Endothelial cell of umbilical vein (primary cell): Measurements from ENCODE around the gene RPS27. TPM values are rescaled to one million over a fixed set of nuclear protein-coding genes. Genes with fewer than 3 reads are reported as not detected.

Source experiments
- BruUV-seq: library from RNA; stranded (reverse); fragments of 400-500 nt; replicated peaks from 2 replicates; lab custom pipeline; 2021; lab: Mats Ljungman, UMichigan
- CTCF ChIA-PET: fragments of 300-600, 350-600 bp; sonication (Branson Sonifier 250); formaldehyde crosslinking; loops from one replicate; lab custom pipeline; 2021; ENCODE audit warnings: antibody characterized with exemption, inconsistent platforms; lab: Charles Lee
- POLR2A ChIA-PET: fragments of 300-600, 350-600 bp; sonication (Branson Sonifier 250); formaldehyde crosslinking; loops from one replicate; lab custom pipeline; 2021; ENCODE audit warnings: antibody characterized with exemption, inconsistent platforms; lab: Charles Lee
- DNase-seq: peaks from one replicate; pipeline ENCODE4 v3.0.0-alpha.2; 2011; ENCODE audit warnings: low read depth, low spot score
- FAIRE-seq: peaks from 2 replicates; lab custom pipeline; 2011; peaks lifted over from hg19 to GRCh38; lab: Jason Lieb, UNC
- H2AFZ ChIP-seq: 2 replicates; pipeline ENCODE4 v1.6.0; 2012; ENCODE audit warnings: low read depth, low read length, control low read depth, inconsistent platforms
- H3K27ac ChIP-seq: 2 replicates; pipeline ENCODE4 v1.5.1; 2011; ENCODE audit warnings: low read depth, mild to moderate bottlenecking, control low read depth, low read length, moderate library complexity; ENCODE audit not compliant: insufficient read depth
- H3K27me3 ChIP-seq, 2 experiments: 2 replicates each; pipeline versions ENCODE4 v1.6.0 to v1.6.1; 2011; ENCODE audit warnings: low read length in 2 of 2, mixed read lengths in 1 of 2; ENCODE audit not compliant: control insufficient read depth in 2 of 2, insufficient read depth in 2 of 2
- H3K36me3 ChIP-seq, 2 experiments: 2 replicates in 1 of 2; 3 replicates in 1 of 2; pipeline ENCODE4 v1.5.1; 2011; ENCODE audit warnings: low read length in 2 of 2, mild to moderate bottlenecking in 1 of 2, moderate library complexity in 1 of 2; ENCODE audit not compliant: control insufficient read depth in 2 of 2, insufficient read depth in 2 of 2; ENCODE audit errors: extremely low read depth in 1 of 2
- H3K4me1 ChIP-seq: 3 replicates; pipeline ENCODE4 v1.5.1; 2011; ENCODE audit warnings: mild to moderate bottlenecking, low read length; ENCODE audit not compliant: control insufficient read depth, insufficient read depth; ENCODE audit errors: extremely low read depth
- H3K4me2 ChIP-seq: 2 replicates; pipeline ENCODE4 v1.6.1; 2011; ENCODE audit warnings: low read length, control low read depth, mixed read lengths; ENCODE audit not compliant: insufficient read depth
- H3K4me3 ChIP-seq, 3 experiments: fragments of 200-600 bp in 1 of 3; sonication (generic), shearing (Covaris generic) in 1 of 3; replicated peaks in 1 of 3; 2 replicates each; pipeline ENCODE4 v1.5.1; 2011 to 2016; ENCODE audit warnings: control low read depth in 3 of 3, low read length in 3 of 3, mild to moderate bottlenecking in 2 of 3, inconsistent platforms in 1 of 3, low read depth in 1 of 3, moderate library complexity in 1 of 3; ENCODE audit not compliant: insufficient read depth in 1 of 3
- H3K79me2 ChIP-seq: 2 replicates; pipeline ENCODE4 v1.6.0; 2012; ENCODE audit warnings: low read length, inconsistent platforms; ENCODE audit not compliant: control insufficient read depth, insufficient read depth
- H3K9ac ChIP-seq: replicated peaks from 2 replicates; pipeline ENCODE3; 2011; ENCODE audit warnings: low read length, control low read depth; ENCODE audit not compliant: insufficient read depth; ENCODE audit errors: extremely low read depth
- H3K9me1 ChIP-seq: replicated peaks from 3 replicates; pipeline ENCODE4 v1.6.0; 2011; ENCODE audit warnings: mild to moderate bottlenecking, low read length; ENCODE audit not compliant: control insufficient read depth, insufficient read depth; ENCODE audit errors: extremely low read depth
- H3K9me3 ChIP-seq: replicated peaks from 2 replicates; pipeline ENCODE4 v1.5.1; 2012; ENCODE audit warnings: low read length, inconsistent platforms; ENCODE audit not compliant: control insufficient read depth, insufficient read depth
- H4K20me1 ChIP-seq: replicated peaks from 2 replicates; pipeline ENCODE3; 2011; ENCODE audit warnings: mild to moderate bottlenecking, low read length; ENCODE audit not compliant: control insufficient read depth, insufficient read depth; ENCODE audit errors: extremely low read depth
- CTCF ChIP-seq, 2 donors: IDR thresholded peaks; 1 replicate in 1 of 2; 2 replicates in 1 of 2; pipeline ENCODE4 v1.5.1; 2011; ENCODE audit warnings: low read length in 2 of 2, mild to moderate bottlenecking in 2 of 2, moderate library complexity in 2 of 2, control low read depth in 1 of 2, inconsistent platforms in 1 of 2, low read depth in 1 of 2; ENCODE audit not compliant: insufficient read depth in 1 of 2; ENCODE audit errors: extremely low read depth in 1 of 2
- EZH2 ChIP-seq: IDR thresholded peaks from 2 replicates; pipeline ENCODE4 v1.6.1; 2012; ENCODE audit warnings: borderline replicate concordance, low read depth, mild to moderate bottlenecking, moderate library complexity, low read length, inconsistent platforms; ENCODE audit not compliant: severe bottlenecking
- FOS ChIP-seq: IDR thresholded peaks from 2 replicates; pipeline ENCODE4 v1.6.1; 2011; ENCODE audit warnings: mild to moderate bottlenecking, low read length, moderate library complexity, borderline replicate concordance; ENCODE audit not compliant: insufficient read depth
- GATA2 ChIP-seq: IDR thresholded peaks from 2 replicates; pipeline ENCODE4 v1.7.0; 2011; ENCODE audit warnings: low read depth, mild to moderate bottlenecking, moderate library complexity, mixed read lengths, low read length; ENCODE audit not compliant: insufficient read length, insufficient read depth
- JUN ChIP-seq: IDR thresholded peaks from 2 replicates; pipeline ENCODE4 v1.6.1; 2011; ENCODE audit warnings: borderline replicate concordance, low read depth; ENCODE audit not compliant: insufficient read length, insufficient read depth
- MAX ChIP-seq: IDR thresholded peaks from 2 replicates; pipeline ENCODE4 v1.6.1; 2011; ENCODE audit not compliant: insufficient read depth, insufficient read length
- MYC ChIP-seq: IDR thresholded peaks from one replicate; pipeline ENCODE4 v1.6.1; 2011; ENCODE audit warnings: mild to moderate bottlenecking, low read depth, low read length
- POLR2A ChIP-seq: IDR thresholded peaks from 2 replicates; pipeline ENCODE4 v1.6.1; 2012; ENCODE audit warnings: low read depth, mild to moderate bottlenecking, control low read depth, low read length
- POLR2AphosphoS5 ChIP-seq: IDR thresholded peaks from 2 replicates; pipeline ENCODE4 v1.6.1; 2012; ENCODE audit warnings: low read depth, mild to moderate bottlenecking, control low read depth, low read length, moderate library complexity; ENCODE audit not compliant: insufficient read depth
- dilution Hi-C: fragments of 300-500 bp; cut with MboI; formaldehyde crosslinking; loops from one replicate; pipeline ENCODE4 v1.15.0; 2019; ENCODE audit warnings: low sequenced_read_pairs; ENCODE audit not compliant: extremely low pct_ligation_motif_present
- intact Hi-C: fragments of 100-400 bp; cut with micrococcal nuclease; formaldehyde crosslinking; loops from one replicate; pipeline ENCODE4 v1.10.0; 2022
- polyA plus RNA-seq, 4 experiments: library from polyadenylated mRNA; depleted of rRNA in 3 of 4; stranded (reverse) in 3 of 4; unstranded in 1 of 4; fragments of >200 nt; gene quantifications; 2 replicates each; pipeline versions ENCODE4 v1.2.1 to v1.2.3, GENCODE V29; 2011 to 2012; ENCODE audit warnings: missing spikeins in 1 of 4
- total RNA-seq: library from RNA; stranded (reverse); gene quantifications from 2 replicates; pipeline ENCODE4 v1.2.3, GENCODE V29; 2021

RPS27 gene
- total and polyA plus RNA-seq, 2 donors (not counting 3 experiments of a cell fraction or from before 2014, with no cell fraction given) = 1,120 to 1,521 TPM

- Histone ChIP-seq H2AFZ (no peak overlapping the region), H4K20me1 (no peaks in the 10 kb centered on the region), H3K4me2 (no peak overlapping the region), H3K36me3 (peaks cover 6 to 33% of the 10 kb centered on the region in 2 experiments), H3K27me3 (no peaks in the 10 kb centered on the region), H3K9ac (no peak overlapping the region), H3K79me2 (peaks cover 34% of the 10 kb centered on the region), H3K4me1 (peaks cover 16% of the 10 kb centered on the region), H3K27ac (no peak overlapping the region), H3K9me1 (no peaks in the 10 kb centered on the region), H3K9me3 (no peaks in the 10 kb centered on the region), H3K4me3 (no peak overlapping the region)
- ChIA-PET POLR2A (no interaction called here), CTCF (interaction anchor here (1.7 kb wide), 1 partner anchor 32 kb away, joined by 4 read pairs; the partner anchor contains the start of gene RAB13)
- TF ChIP-seq CTCF (IDR thresholded peaks at IDR 0.05; ENCODE audit: extremely low read depth in 1 of 2, insufficient read depth in 1 of 2, low read depth in 1 of 2, low read length in 2 of 2) (no peak), POLR2AphosphoS5 (no peak), MAX (no peak)
- no TSS peak for BruUV-seq
- DNase-seq (no peak), FAIRE-seq (no peak)
- dilution Hi-C loops = no loop called here
- intact Hi-C loops = no loop called here
Measured at GRCh38 chr1:153954826-153955225, 35.7 kb upstream of the RPS27 start.

- Histone ChIP-seq H2AFZ (no peak overlapping the region), H3K36me3 (peaks cover 2 to 22% of the 10 kb centered on the region in 2 experiments), H3K4me3 (peak overlapping the region; percentile 47 to 80 (median 75)), H3K9ac (peak overlapping the region; percentile 72), H3K9me3 (no peaks in the 10 kb centered on the region), H3K4me2 (peak overlapping the region; percentile 72), H3K9me1 (no peaks in the 10 kb centered on the region), H3K79me2 (peaks cover 40% of the 10 kb centered on the region), H3K27ac (no peak overlapping the region), H4K20me1 (no peaks in the 10 kb centered on the region), H3K4me1 (peaks cover 25% of the 10 kb centered on the region), H3K27me3 (no peaks in the 10 kb centered on the region)
- CTCF ChIA-PET = interaction anchor here (4.2 kb wide), 1 partner anchor 11 kb away, joined by 25 read pairs; the partner anchor contains the start of gene DENND4B
- BruUV-seq = TSS peak; percentile 1
- POLR2A ChIA-PET = interaction anchor here (1.2 kb wide), 1 partner anchor 76 kb away, joined by 3 read pairs; no protein-coding TSS in a partner anchor
- FAIRE-seq (no peak), DNase-seq (no peak)
- dilution Hi-C loops = no loop called here
- intact Hi-C loops = no loop called here
- no peak for TF ChIP-seq CTCF (IDR thresholded peaks at IDR 0.05; ENCODE audit: extremely low read depth in 1 of 2, insufficient read depth in 1 of 2, low read depth in 1 of 2, low read length in 2 of 2)
- no peak for TF ChIP-seq JUN
- TF ChIP-seq MAX = no peak
- no peak for TF ChIP-seq FOS
- no peak for TF ChIP-seq GATA2
- TF ChIP-seq POLR2AphosphoS5 = no peak
- TF ChIP-seq POLR2A = no peak
- no peak for TF ChIP-seq EZH2
- no peak for TF ChIP-seq MYC
Measured at GRCh38 chr1:153956997-153957715, 33.4 kb upstream of the RPS27 start.
